Urothelium cell line (cell line): Measurements from ENCODE around the gene BMP6.

Source experiments
- DNase-seq: peaks from one replicate; pipeline ENCODE4 v3.0.0; 2011; ENCODE audit warnings: low spot score, mixed read lengths
- FAIRE-seq: peaks from 2 replicates; lab custom pipeline; 2011; peaks lifted over from hg19 to GRCh38; lab: Jason Lieb, UNC

BMP6 gene

GRCh38 chr6:7719364-7719850 lies 6.5 kb upstream of the BMP6 start:
- no peak for DNase-seq
- FAIRE-seq, result no peak

GRCh38 chr6:7720346-7720745 lies 5.6 kb upstream of the BMP6 start:
- DNase-seq (no peak), FAIRE-seq (no peak)

- FAIRE-seq (no peak), DNase-seq (peak; percentile 42)
These were observed 4.2 kb upstream of the BMP6 start for GRCh38 chr6:7721649-7722048.

- FAIRE-seq, result no peak
- peak; percentile 62 for DNase-seq
These were observed 2.9 kb upstream of the BMP6 start for GRCh38 chr6:7723041-7723447.

- DNase-seq (no peak), FAIRE-seq (no peak)
These were observed 2.3 kb upstream of the BMP6 start for GRCh38 chr6:7723554-7723953.

- DNase-seq (no peak), FAIRE-seq (no peak)
These were observed 487 bp upstream of the BMP6 start for GRCh38 chr6:7725412-7725811.

GRCh38 chr6:7726416-7727085 lies 652 bp downstream of the BMP6 start:
- no peak for FAIRE-seq
- DNase-seq, result peak; percentile 52

- peak; percentile 16 for DNase-seq
These were observed 1.4 kb downstream of the BMP6 start for GRCh38 chr6:7727086-7727945.

GRCh38 chr6:7727946-7728854 lies 2.3 kb downstream of the BMP6 start:
- no peak for FAIRE-seq
- DNase-seq, result no peak

More at GRCh38 chr6:7727086-7727945, 1.4 kb downstream of the BMP6 start:
- FAIRE-seq, result no peak

- no peak for FAIRE-seq
These were observed 3.1 kb downstream of the BMP6 start for GRCh38 chr6:7728855-7729590.

GRCh38 chr6:7730001-7730783 lies 4.3 kb downstream of the BMP6 start:
- FAIRE-seq, result no peak
- no peak for DNase-seq

More at GRCh38 chr6:7728855-7729590, 3.1 kb downstream of the BMP6 start:
- DNase-seq, result peak; percentile 35

GRCh38 chr6:7730784-7731227 lies 4.9 kb downstream of the BMP6 start:
- peak; percentile 51 for DNase-seq
- no peak for FAIRE-seq

GRCh38 chr6:7731294-7731693 lies 5.4 kb downstream of the BMP6 start:
- DNase-seq (no peak), FAIRE-seq (no peak)

- no peak for DNase-seq
- FAIRE-seq, result no peak
These were observed 6.3 kb downstream of the BMP6 start for GRCh38 chr6:7732228-7732627.

- no peak for FAIRE-seq
- DNase-seq, result no peak
These were observed 8.9 kb downstream of the BMP6 start for GRCh38 chr6:7734707-7735383.

- DNase-seq (no peak), FAIRE-seq (no peak)
These were observed 11.2 kb downstream of the BMP6 start for GRCh38 chr6:7737106-7737505.

GRCh38 chr6:7737867-7738266 lies 12.0 kb downstream of the BMP6 start:
- DNase-seq, result no peak
- FAIRE-seq, result no peak

GRCh38 chr6:7742223-7742785 lies 16.4 kb downstream of the BMP6 start:
- FAIRE-seq, result no peak
- no peak for DNase-seq
